PC-9 (cell line): Measurements from ENCODE around the gene MAN2A1. TPM values are rescaled to one million over a fixed set of nuclear protein-coding genes. Genes with fewer than 3 reads are reported as not detected.
A peak's percentile ranks its signal among the peaks of the same experiment; 100 is the strongest.

ENCODE experiments used
- BruUV-seq: library from RNA; stranded (reverse); fragments of 400-500 nt; replicated peaks from 2 replicates; lab custom pipeline; 2021; lab: Mats Ljungman, UMichigan
- CTCF ChIA-PET: fragments of 300-600 bp; sonication (Branson Sonifier 250); formaldehyde crosslinking; loops from one replicate; lab custom pipeline; 2022; ENCODE audit warnings: antibody characterized with exemption; lab: Charles Lee
- POLR2A ChIA-PET: fragments of 300-600 bp; sonication (Branson Sonifier 250); formaldehyde crosslinking; loops from one replicate; lab custom pipeline; 2022; ENCODE audit warnings: antibody characterized with exemption; ENCODE audit not compliant: unreplicated experiment; lab: Charles Lee
- DNase-seq, 2 experiments: peaks; one replicate each; pipeline versions ENCODE4 v3.0.0 to v3.0.0-alpha.2; 2015 to 2022; ENCODE audit warnings: mixed read lengths in 1 of 2
- H2AFZ ChIP-seq: fragments of 200-600 bp; sonication (generic); 2 replicates; pipeline ENCODE4 v1.8.1; 2017; ENCODE audit warnings: antibody characterized with exemption
- H3F3A ChIP-seq: fragments of 200-600 bp; sonication (generic); 2 replicates; pipeline ENCODE4 v1.8.1; 2017; ENCODE audit warnings: antibody characterized with exemption, mild to moderate bottlenecking, low read depth; ENCODE audit not compliant: insufficient read depth
- H3K27ac ChIP-seq: fragments of 200-600 bp; sonication (generic); 2 replicates; pipeline ENCODE4 v1.6.1; 2016; ENCODE audit warnings: mixed run types
- H3K27me3 ChIP-seq: fragments of 200-600 bp; sonication (generic); 2 replicates; pipeline ENCODE4 v1.6.1; 2016; ENCODE audit warnings: low read depth, mixed run types; ENCODE audit not compliant: insufficient read depth
- H3K36me3 ChIP-seq: fragments of 200-600 bp; sonication (generic); 2 replicates; pipeline ENCODE4 v1.6.1; 2016; ENCODE audit warnings: low read depth, mixed run types
- H3K4me1 ChIP-seq: fragments of 200-600 bp; sonication (generic); replicated peaks from 2 replicates; pipeline ENCODE4 v1.6.1; 2016; ENCODE audit warnings: mixed run types; ENCODE audit not compliant: insufficient read depth
- H3K4me2 ChIP-seq: fragments of 200-600 bp; sonication (generic); 2 replicates; pipeline ENCODE4 v1.6.1; 2017; ENCODE audit warnings: mixed run types
- H3K4me3 ChIP-seq: fragments of 200-600 bp; sonication (generic); 2 replicates; pipeline ENCODE4 v1.6.1; 2016; ENCODE audit warnings: mixed run types
- H3K79me2 ChIP-seq: fragments of 200-600 bp; sonication (generic); 2 replicates; pipeline ENCODE4 v1.6.1; 2017; ENCODE audit warnings: low read depth, mixed run types
- H3K9me2 ChIP-seq: fragments of 200-600 bp; sonication (generic); 2 replicates; pipeline ENCODE4 v1.8.1; 2017; ENCODE audit warnings: mild to moderate bottlenecking; ENCODE audit not compliant: insufficient read depth
- H3K9me3 ChIP-seq: fragments of 200-600 bp; sonication (generic); 2 replicates; pipeline ENCODE4 v1.8.1; 2016; ENCODE audit warnings: low read depth; ENCODE audit not compliant: insufficient read depth
- H4K20me1 ChIP-seq: fragments of 200-600 bp; sonication (generic); 2 replicates; pipeline ENCODE4 v1.8.1; 2017; ENCODE audit not compliant: insufficient read depth
- EZH2 ChIP-seq: fragments of 200-600 bp; sonication (generic); IDR thresholded peaks from 2 replicates; pipeline ENCODE4 v1.8.0; 2017; ENCODE audit warnings: antibody characterized with exemption, low read depth
- intact Hi-C: fragments of 100-400 bp; cut with micrococcal nuclease; formaldehyde crosslinking; loops from one replicate; pipeline ENCODE4 v1.10.0; 2022; ENCODE audit not compliant: unreplicated experiment
- total RNA-seq: library from RNA; stranded (reverse); gene quantifications from 2 replicates; pipeline ENCODE4 v1.2.3, GENCODE V29; 2021
- TF ChIP-seq, protein P1 (sequence below): fragments of 200-600 bp; sonication (generic); conservative IDR thresholded peaks from 2 replicates; pipeline ENCODE4 v1.6.1; 2017; ENCODE audit warnings: mixed run types, antibody characterized with exemption, mild to moderate bottlenecking, moderate library complexity

The MAN2A1 gene
- total RNA-seq, 1 experiment from 2014 or later: 27.3 TPM

DNA sequence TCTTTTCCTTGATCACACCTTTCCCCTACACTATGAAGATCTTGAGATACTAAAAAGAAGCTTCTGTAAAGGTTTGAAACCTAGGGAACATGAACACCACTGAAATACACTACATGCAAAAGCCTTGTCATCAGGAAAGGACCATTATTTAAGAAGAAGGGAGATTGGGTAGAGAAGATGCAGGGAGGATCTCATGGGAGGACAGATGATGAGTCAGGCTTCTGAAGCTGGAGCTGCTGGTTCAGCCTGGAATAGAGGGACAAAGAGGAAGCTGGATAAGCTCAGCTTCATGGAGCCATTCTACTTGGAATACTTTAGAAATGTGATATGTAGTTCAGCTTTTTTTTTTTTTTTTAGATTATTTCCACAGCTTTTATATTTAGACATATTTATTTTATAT is 169.8 kb downstream of the MAN2A1 start:
- ChIA-PET CTCF (no interaction called here), POLR2A (no interaction called here)
- intact Hi-C loops: no loop called here
- DNase-seq: no peak
- H3K4me3 ChIP-seq: no peak overlapping the region
- H3K9me3 ChIP-seq: no peaks in the 10 kb centered on the region
- H3K9me2 ChIP-seq: no peaks in the 10 kb centered on the region
- H3K4me1 ChIP-seq: no peaks in the 10 kb centered on the region
- TF ChIP-seq, protein P1, sequence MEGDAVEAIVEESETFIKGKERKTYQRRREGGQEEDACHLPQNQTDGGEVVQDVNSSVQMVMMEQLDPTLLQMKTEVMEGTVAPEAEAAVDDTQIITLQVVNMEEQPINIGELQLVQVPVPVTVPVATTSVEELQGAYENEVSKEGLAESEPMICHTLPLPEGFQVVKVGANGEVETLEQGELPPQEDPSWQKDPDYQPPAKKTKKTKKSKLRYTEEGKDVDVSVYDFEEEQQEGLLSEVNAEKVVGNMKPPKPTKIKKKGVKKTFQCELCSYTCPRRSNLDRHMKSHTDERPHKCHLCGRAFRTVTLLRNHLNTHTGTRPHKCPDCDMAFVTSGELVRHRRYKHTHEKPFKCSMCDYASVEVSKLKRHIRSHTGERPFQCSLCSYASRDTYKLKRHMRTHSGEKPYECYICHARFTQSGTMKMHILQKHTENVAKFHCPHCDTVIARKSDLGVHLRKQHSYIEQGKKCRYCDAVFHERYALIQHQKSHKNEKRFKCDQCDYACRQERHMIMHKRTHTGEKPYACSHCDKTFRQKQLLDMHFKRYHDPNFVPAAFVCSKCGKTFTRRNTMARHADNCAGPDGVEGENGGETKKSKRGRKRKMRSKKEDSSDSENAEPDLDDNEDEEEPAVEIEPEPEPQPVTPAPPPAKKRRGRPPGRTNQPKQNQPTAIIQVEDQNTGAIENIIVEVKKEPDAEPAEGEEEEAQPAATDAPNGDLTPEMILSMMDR: no peak
- TF ChIP-seq EZH2: no peak
- no peaks in the 10 kb centered on the region for H3K79me2 ChIP-seq
- no peaks in the 10 kb centered on the region for H3F3A ChIP-seq
- no peaks in the 10 kb centered on the region for H3K36me3 ChIP-seq
- no peaks in the 10 kb centered on the region for H3K27me3 ChIP-seq
- BruUV-seq: no TSS peak
- no peak overlapping the region for H3K27ac ChIP-seq
- no peaks in the 10 kb centered on the region for H4K20me1 ChIP-seq
- no peak overlapping the region for H2AFZ ChIP-seq
- H3K4me2 ChIP-seq: no peak overlapping the region

DNA sequence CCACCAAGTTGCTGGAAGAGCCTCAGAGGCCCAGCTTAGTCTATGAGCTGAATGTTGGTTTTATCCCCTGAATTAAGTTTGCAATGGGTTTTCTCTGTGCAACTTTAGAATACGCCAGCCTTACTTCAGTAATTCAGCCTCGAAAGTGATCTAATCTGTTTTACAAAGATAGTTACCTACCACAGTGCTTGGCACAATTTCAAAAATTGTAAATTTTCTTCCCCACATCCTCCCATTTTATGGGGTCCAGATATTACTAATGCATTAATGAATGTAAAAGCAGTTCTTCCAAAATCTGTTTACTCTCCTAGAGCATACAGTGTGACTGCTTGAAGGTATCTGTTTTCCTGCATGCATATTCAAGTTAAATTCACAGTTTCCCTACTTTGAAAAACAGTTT is 172.6 kb downstream of the MAN2A1 start:
- no peak for TF ChIP-seq EZH2
- BruUV-seq: no TSS peak
- no peaks in the 10 kb centered on the region; the same call in 1 of the 2 replicates for H3K9me2 ChIP-seq
- H3K79me2 ChIP-seq: no peaks in the 10 kb centered on the region
- no peaks in the 10 kb centered on the region for H3K4me1 ChIP-seq
- H3K27ac ChIP-seq: no peak overlapping the region
- H3K36me3 ChIP-seq: 0 out of 2 replicates have a peak, but pooled peaks cover 4% of the 10 kb centered on the region
- no peaks in the 10 kb centered on the region for H3K27me3 ChIP-seq
- H2AFZ ChIP-seq: no peak overlapping the region
- ChIA-PET POLR2A (no interaction called here), CTCF (no interaction called here)
- no peak overlapping the region for H3K4me2 ChIP-seq
- no peaks in the 10 kb centered on the region for H3F3A ChIP-seq
- H3K4me3 ChIP-seq: no peak overlapping the region
- intact Hi-C loops: no loop called here
- DNase-seq: no peak
- no peaks in the 10 kb centered on the region for H4K20me1 ChIP-seq
- H3K9me3 ChIP-seq: no peaks in the 10 kb centered on the region

DNA sequence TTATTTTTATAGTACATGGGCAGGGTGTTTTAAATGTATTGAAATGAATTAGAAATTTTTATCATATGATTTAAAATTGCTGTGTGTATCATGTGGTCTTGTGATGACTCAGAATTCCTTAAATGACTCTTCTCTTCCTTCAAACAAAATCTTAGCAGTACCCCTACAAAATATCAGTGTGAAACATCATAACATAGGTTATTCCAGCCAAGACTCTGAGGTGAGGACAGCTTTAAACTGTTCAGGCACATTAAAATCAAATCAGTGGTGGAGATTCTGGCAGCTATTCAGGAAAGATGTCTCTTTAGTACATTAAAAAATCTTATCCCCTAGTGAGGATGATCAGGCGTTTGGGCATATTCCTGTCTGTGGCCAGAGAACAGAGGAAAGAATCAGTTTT is 174.0 kb downstream of the MAN2A1 start:
- H3K9me2 ChIP-seq: no peaks in the 10 kb centered on the region; the same call in 1 of the 2 replicates
- intact Hi-C loops: no loop called here
- no peaks in the 10 kb centered on the region for H3K27me3 ChIP-seq
- H3K4me3 ChIP-seq: no peak overlapping the region
- no peak for DNase-seq
- no peaks in the 10 kb centered on the region for H3F3A ChIP-seq
- POLR2A ChIA-PET: no interaction called here
- H3K9me3 ChIP-seq: no peaks in the 10 kb centered on the region
- TF ChIP-seq, protein P1: no peak
- TF ChIP-seq EZH2: no peak
- no peaks in the 10 kb centered on the region for H3K4me1 ChIP-seq
- no peak overlapping the region for H2AFZ ChIP-seq
- H3K4me2 ChIP-seq: no peak overlapping the region
- CTCF ChIA-PET: no interaction called here
- no peak overlapping the region for H3K27ac ChIP-seq
- H3K79me2 ChIP-seq: no peaks in the 10 kb centered on the region
- no TSS peak for BruUV-seq
- H4K20me1 ChIP-seq: no peaks in the 10 kb centered on the region
- 0 out of 2 replicates have a peak, but pooled peaks cover 4% of the 10 kb centered on the region for H3K36me3 ChIP-seq

DNA sequence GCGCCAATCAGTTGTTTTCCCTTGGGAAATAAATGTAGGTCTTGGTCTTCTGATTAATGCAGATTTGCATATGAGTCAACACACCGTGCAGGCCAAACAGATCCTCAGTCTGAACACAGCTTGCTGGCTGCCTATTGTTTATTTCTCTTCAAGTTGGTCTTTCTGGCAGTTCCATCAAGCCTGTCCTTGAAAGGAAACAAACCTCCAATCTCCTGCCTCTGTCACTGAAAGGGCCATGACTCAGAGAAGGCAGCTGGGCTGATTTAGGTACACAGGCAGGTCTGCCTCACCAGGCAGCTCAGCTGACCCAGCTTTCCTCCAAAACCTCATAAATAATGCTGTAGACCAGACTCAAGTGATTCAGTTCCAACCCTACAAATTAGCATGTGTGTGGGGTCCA is 175.9 kb downstream of the MAN2A1 start:
- POLR2A ChIA-PET: no interaction called here
- CTCF ChIA-PET: no interaction called here
- H3K9me3 ChIP-seq: no peaks in the 10 kb centered on the region
- intact Hi-C loops: no loop called here
- no peaks in the 10 kb centered on the region for H3K79me2 ChIP-seq
- no peak overlapping the region for H3K4me3 ChIP-seq
- H2AFZ ChIP-seq: no peak overlapping the region
- no peaks in the 10 kb centered on the region for H3K4me1 ChIP-seq
- 0 out of 2 replicates have a peak, but pooled peaks cover 4% of the 10 kb centered on the region for H3K36me3 ChIP-seq
- no peaks in the 10 kb centered on the region for H3F3A ChIP-seq
- BruUV-seq: no TSS peak
- no peaks in the 10 kb centered on the region for H3K27me3 ChIP-seq
- no peaks in the 10 kb centered on the region; the same call in 1 of the 2 replicates for H3K9me2 ChIP-seq
- no peak overlapping the region for H3K4me2 ChIP-seq
- DNase-seq: peak in 1 of 2 experiments; percentile 5
- no peaks in the 10 kb centered on the region for H4K20me1 ChIP-seq
- H3K27ac ChIP-seq: no peak overlapping the region
- TF ChIP-seq, protein P1: no peak
- TF ChIP-seq EZH2: no peak
